Inferior parietal cortex (tissue), 1 donor: ENCODE measurements around the gene CLASRP.
"Not testable (repeated sequence)": the region's sequence is repeated elsewhere in the genome, so short reads cannot be mapped to it uniquely, and the experiment has no call there.

Source experiments
- DNase-seq: peaks from one replicate; pipeline ENCODE4 v3.0.0-alpha.2; 2016; ENCODE audit errors: extremely low spot score

The CLASRP gene

GRCh38 chr19:45038931-45039893 lies at the start of gene CLASRP:
Gene CLASRP, plus strand, starts transcription at chr19:45039045. Its CDS starts 1,168 bp downstream, at chr19:45040213.
- peak; percentile 92 for DNase-seq

GRCh38 chr19:44990459-44990858 lies 48.4 kb upstream of the CLASRP start:
- no peak for DNase-seq

GRCh38 chr19:44990966-44991365 lies 47.9 kb upstream of the CLASRP start:
- DNase-seq, result no peak

- DNase-seq, result no peak
These were observed 46.3 kb upstream of the CLASRP start for GRCh38 chr19:44992336-44993163.

GRCh38 chr19:44993526-44993925 lies 45.3 kb upstream of the CLASRP start:
- DNase-seq, result no peak

GRCh38 chr19:44993926-44994537 lies 44.8 kb upstream of the CLASRP start:
- DNase-seq, result no peak

- DNase-seq, result no peak
These were observed 40.8 kb upstream of the CLASRP start for GRCh38 chr19:44998025-44998424.

GRCh38 chr19:44999131-44999925 lies 39.5 kb upstream of the CLASRP start:
- DNase-seq, result not testable (repeated sequence)

- not testable (repeated sequence) for DNase-seq
These were observed 38.2 kb upstream of the CLASRP start for GRCh38 chr19:45000665-45001064.

- peak; percentile 82 for DNase-seq
These were observed 37.6 kb upstream of the CLASRP start, which contains the start of gene RELB for GRCh38 chr19:45001087-45001739. Gene RELB, plus strand, starts transcription at chr19:45001464. Its CDS starts 116 bp downstream, at chr19:45001580.

- DNase-seq, result no peak
These were observed 35.4 kb upstream of the CLASRP start for GRCh38 chr19:45003485-45003884.

- no peak for DNase-seq
These were observed 33.1 kb upstream of the CLASRP start for GRCh38 chr19:45005787-45006186.

GRCh38 chr19:45008552-45008951 lies 30.3 kb upstream of the CLASRP start:
- DNase-seq, result no peak

GRCh38 chr19:45009625-45010255 lies 29.1 kb upstream of the CLASRP start:
- DNase-seq, result no peak

GRCh38 chr19:45010306-45010705 lies 28.5 kb upstream of the CLASRP start:
- no peak for DNase-seq

- DNase-seq, result no peak
These were observed 26.9 kb upstream of the CLASRP start for GRCh38 chr19:45011959-45012358.

GRCh38 chr19:45016388-45017314 lies 22.2 kb upstream of the CLASRP start:
- peak; percentile 77 for DNase-seq

- DNase-seq, result no peak
These were observed 19.7 kb upstream of the CLASRP start for GRCh38 chr19:45019187-45019586.

GRCh38 chr19:45020071-45020470 lies 18.8 kb upstream of the CLASRP start:
- no peak for DNase-seq
